ENCODE measurements around the gene CAMSAP2.

CAMSAP2 gene

GRCh38 chr1:200895801-200896530 is 157.3 kb downstream of the CAMSAP2 start:
- DNase-seq (ENCODE audit: low read depth in 2 of 3, low spot score in 1 of 3) = no peak

- DNase-seq (ENCODE audit: low read depth in 2 of 3, low spot score in 1 of 3) = no peak
Observed at GRCh38 chr1:200896531-200897196, 158.0 kb downstream of the CAMSAP2 start.

GRCh38 chr1:200897259-200897658 is 158.6 kb downstream of the CAMSAP2 start:
- no peak for DNase-seq (ENCODE audit: low read depth in 2 of 3, low spot score in 1 of 3)

- DNase-seq (ENCODE audit: low read depth in 2 of 3, low spot score in 1 of 3) = no peak
Observed at GRCh38 chr1:200899015-200899386, 160.3 kb downstream of the CAMSAP2 start.

- DNase-seq (ENCODE audit: low read depth in 2 of 3, low spot score in 1 of 3) = no peak
Observed at GRCh38 chr1:200899451-200899915, 160.8 kb downstream of the CAMSAP2 start.

GRCh38 chr1:200899954-200900867 is 161.5 kb downstream of the CAMSAP2 start:
- DNase-seq (ENCODE audit: low read depth in 2 of 3, low spot score in 1 of 3) = no peak

GRCh38 chr1:200900877-200901276 is 162.2 kb downstream of the CAMSAP2 start:
- no peak for DNase-seq (ENCODE audit: low read depth in 2 of 3, low spot score in 1 of 3)

- DNase-seq (ENCODE audit: low read depth in 2 of 3, low spot score in 1 of 3) = no peak
Observed at GRCh38 chr1:200901350-200901749, 162.7 kb downstream of the CAMSAP2 start.

- no peak for DNase-seq (ENCODE audit: low read depth in 2 of 3, low spot score in 1 of 3)
Observed at GRCh38 chr1:200901796-200902444, 163.2 kb downstream of the CAMSAP2 start.

- no peak for DNase-seq (ENCODE audit: low read depth in 2 of 3, low spot score in 1 of 3)
Observed at GRCh38 chr1:200903793-200904192, 165.1 kb downstream of the CAMSAP2 start.

GRCh38 chr1:200904772-200905171 is 166.1 kb downstream of the CAMSAP2 start:
- no peak for DNase-seq (ENCODE audit: low read depth in 2 of 3, low spot score in 1 of 3)

GRCh38 chr1:200905411-200906052 is 166.8 kb downstream of the CAMSAP2 start:
- peak; percentile 15 to 44 (median 16) for DNase-seq (ENCODE audit: low read depth in 2 of 3, low spot score in 1 of 3)

- DNase-seq (ENCODE audit: low read depth in 2 of 3, low spot score in 1 of 3) = no peak
Observed at GRCh38 chr1:200906491-200906890, 167.8 kb downstream of the CAMSAP2 start.

- DNase-seq (ENCODE audit: low read depth in 2 of 3, low spot score in 1 of 3) = no peak
Observed at GRCh38 chr1:200907611-200908097, 169.0 kb downstream of the CAMSAP2 start.

GRCh38 chr1:200908191-200908868 is 169.6 kb downstream of the CAMSAP2 start:
- no peak for DNase-seq (ENCODE audit: low read depth in 2 of 3, low spot score in 1 of 3)

GRCh38 chr1:200909071-200909470 is 170.4 kb downstream of the CAMSAP2 start:
- no peak for DNase-seq (ENCODE audit: low read depth in 2 of 3, low spot score in 1 of 3)

GRCh38 chr1:200909757-200910239 is 171.1 kb downstream of the CAMSAP2 start:
- no peak for DNase-seq (ENCODE audit: low read depth in 2 of 3, low spot score in 1 of 3)
